HepG2 (cell line): ENCODE measurements around the gene NPR3. TPM values are rescaled to one million over a fixed set of nuclear protein-coding genes. Genes with fewer than 3 reads are reported as not detected.

ENCODE experiments used
- ATAC-seq: fragments of 200-7000 bp; cut with Tn5 transposase; 3 replicates; pipeline ENCODE4 v1.9.1; 2020; ENCODE audit warnings: mild to moderate bottlenecking, moderate library complexity
- BruUV-seq: library from RNA; stranded (reverse); fragments of 400-500 nt; replicated peaks from 2 replicates; lab custom pipeline; 2021; lab: Mats Ljungman, UMichigan
- CTCF ChIA-PET: fragments of 300-600 bp; formaldehyde crosslinking; extraction: SDS; loops from one replicate; lab custom pipeline; 2021; ENCODE audit warnings: low total read pairs, inconsistent platforms, low intra/inter-chr PET ratio; lab: Yijun Ruan, JAX
- POLR2A ChIA-PET: fragments of 350-600 bp; sonication (Branson Sonifier 250); formaldehyde crosslinking; loops from one replicate; lab custom pipeline; 2020; ENCODE audit warnings: antibody characterized with exemption, inconsistent platforms; lab: Yijun Ruan, JAX
- DNase-seq: peaks from one replicate; pipeline ENCODE4 v3.0.0-alpha.2; 2015; ENCODE audit warnings: low spot score
- FAIRE-seq: peaks from 3 replicates; lab custom pipeline; 2011; peaks lifted over from hg19 to GRCh38; lab: Jason Lieb, UNC
- H2AFZ ChIP-seq: one replicate; pipeline ENCODE4 v1.6.1; 2011; ENCODE audit warnings: low read length, inconsistent platforms
- H3K27ac ChIP-seq: fragments of 300-600 bp; 3 replicates; pipeline ENCODE4 v1.8.0; 2011; ENCODE audit warnings: mixed run types, mild to moderate bottlenecking, mixed read lengths, low read length, inconsistent platforms; ENCODE audit not compliant: insufficient read depth; ENCODE audit errors: extremely low read length
- H3K27me3 ChIP-seq, 2 experiments: fragments of 200-600 bp in 1 of 2; 2 replicates in 1 of 2; 3 replicates in 1 of 2; pipeline versions ENCODE4 v1.6.0 to v1.8.0; 2011; ENCODE audit warnings: low read length in 2 of 2, mild to moderate bottlenecking in 2 of 2, moderate library complexity in 2 of 2, inconsistent platforms in 1 of 2; ENCODE audit not compliant: insufficient read depth in 2 of 2, control insufficient read depth in 1 of 2
- H3K36me3 ChIP-seq, 2 experiments: fragments of 200-600 bp in 1 of 2; replicated peaks in 1 of 2; 2 replicates in 1 of 2; 3 replicates in 1 of 2; pipeline versions ENCODE4 v1.5.1 to v1.8.0; 2011; ENCODE audit warnings: low read length in 2 of 2, inconsistent platforms in 1 of 2; ENCODE audit not compliant: insufficient read depth in 2 of 2, control insufficient read depth in 1 of 2
- H3K4me1 ChIP-seq: 2 replicates; pipeline ENCODE4 v1.5.1; 2012; ENCODE audit warnings: low read length, inconsistent platforms; ENCODE audit not compliant: insufficient read depth
- H3K4me2 ChIP-seq: 2 replicates; pipeline ENCODE4 v1.6.0; 2011; ENCODE audit warnings: low read depth, low read length, inconsistent platforms
- H3K4me3 ChIP-seq, 3 experiments: fragments of 200-600 bp in 1 of 3; sonication (generic), shearing (Covaris generic) in 1 of 3; replicated peaks in 1 of 3; 2 replicates each; pipeline ENCODE4 v1.5.1; 2011 to 2016; ENCODE audit warnings: low read length in 3 of 3, inconsistent platforms in 2 of 3, low read depth in 2 of 3, mild to moderate bottlenecking in 2 of 3, control low read depth in 1 of 3, mixed read lengths in 1 of 3; ENCODE audit not compliant: insufficient read depth in 1 of 3
- H3K79me2 ChIP-seq: one replicate; pipeline ENCODE4 v1.6.1; 2011; ENCODE audit warnings: low read length, inconsistent platforms; ENCODE audit not compliant: insufficient read depth
- H3K9ac ChIP-seq: 2 replicates; pipeline ENCODE4 v1.6.0; 2011; ENCODE audit warnings: mild to moderate bottlenecking, low read depth, low read length, inconsistent platforms; ENCODE audit not compliant: insufficient read depth
- H3K9me3 ChIP-seq: 2 replicates; pipeline ENCODE4 v1.5.1; 2012; ENCODE audit warnings: mild to moderate bottlenecking, low read length
- H4K20me1 ChIP-seq: 2 replicates; pipeline ENCODE4 v1.6.0; 2011; ENCODE audit warnings: inconsistent platforms, mild to moderate bottlenecking, low read length, moderate library complexity; ENCODE audit not compliant: insufficient read depth
- ATF7 ChIP-seq, 2 experiments: fragments of 450-650 bp in 1 of 2; sonication (generic) in 1 of 2; formaldehyde crosslinking in 1 of 2; IDR thresholded peaks; 2 replicates each; pipeline versions ENCODE4 v1.4.0 to v1.6.1; 2016 to 2020; ENCODE audit warnings: antibody characterized with exemption in 1 of 2, mild to moderate bottlenecking in 1 of 2, missing genetic modification reagents in 1 of 2
- DMAP1 ChIP-seq: IDR thresholded peaks from 2 replicates; pipeline ENCODE4 v1.6.1; 2016
- HMG20B ChIP-seq: conservative IDR thresholded peaks from 2 replicates; pipeline ENCODE4 v1.6.1; 2016; ENCODE audit warnings: missing genetic modification reagents, missing compliant biosample characterization
- ZFP62 ChIP-seq: sonication (generic); formaldehyde crosslinking; IDR thresholded peaks from 2 replicates; pipeline ENCODE4 v1.4.0; 2020; ENCODE audit warnings: missing genetic modification reagents
- ZNF143 ChIP-seq: sonication (generic); formaldehyde crosslinking; IDR thresholded peaks from 2 replicates; pipeline ENCODE4 v1.4.0; 2020; ENCODE audit warnings: missing genetic modification reagents
- WGBS: methylation state at CpG from one replicate; pipeline ENCODE4 v1.1.6; 2017; ENCODE audit warnings: low lambda C conversion rate; 5-methylcytosine and 5-hydroxymethylcytosine counted together
- in situ Hi-C: cut with HindIII; loops from 2 replicates; pipeline ENCODE4 v1.10.0; 2017; ENCODE audit warnings: low pct_unique_long_range_greater_than_20kb; ENCODE audit not compliant: extremely low pct_ligation_motif_present
- intact Hi-C: fragments of 100-400 bp; cut with micrococcal nuclease; formaldehyde crosslinking; loops from one replicate; pipeline ENCODE4 v1.10.0; 2022; ENCODE audit not compliant: unreplicated experiment
- polyA plus RNA-seq, 8 experiments: library from polyadenylated mRNA; depleted of rRNA in 3 of 8; stranded (reverse) in 7 of 8; unstranded in 1 of 8; fragments of >200 nt; fragmentation: Illumina TruSeq in 4 of 8; extraction: Trizol in 4 of 8; gene quantifications; 2 replicates each; pipeline versions ENCODE4 v1.2.1 to v1.2.3, GENCODE V29; 2011 to 2016; ENCODE audit warnings: low read depth in 4 of 8, missing spikeins in 1 of 8, mixed read lengths in 1 of 8; ENCODE audit not compliant: insufficient read depth in 1 of 8
- total RNA-seq, 5 experiments: library from RNA; depleted of rRNA; stranded (reverse); fragments of >200 nt; fragmentation: Illumina TruSeq; extraction: Trizol; gene quantifications; 2 replicates each; pipeline ENCODE4 v1.2.3, GENCODE V29; 2016; ENCODE audit warnings: low read depth in 1 of 5
- TF ChIP-seq, protein P1 (sequence below): sonication (generic); formaldehyde crosslinking; IDR thresholded peaks from 2 replicates; pipeline ENCODE4 v1.5.1; 2020; ENCODE audit warnings: mild to moderate bottlenecking, missing genetic modification reagents, borderline replicate concordance
- TF ChIP-seq, protein P2 (sequence below): sonication (generic); formaldehyde crosslinking; IDR thresholded peaks from 2 replicates; pipeline ENCODE4 v1.9.0; 2021; ENCODE audit warnings: missing genetic modification reagents, borderline replicate concordance

NPR3 gene
- total and polyA plus RNA-seq, 2 of the 13 experiments (the other 11 are each of a cell fraction or from before 2014, with no cell fraction given), result 0.01 TPM; not detected in 1

DNA sequence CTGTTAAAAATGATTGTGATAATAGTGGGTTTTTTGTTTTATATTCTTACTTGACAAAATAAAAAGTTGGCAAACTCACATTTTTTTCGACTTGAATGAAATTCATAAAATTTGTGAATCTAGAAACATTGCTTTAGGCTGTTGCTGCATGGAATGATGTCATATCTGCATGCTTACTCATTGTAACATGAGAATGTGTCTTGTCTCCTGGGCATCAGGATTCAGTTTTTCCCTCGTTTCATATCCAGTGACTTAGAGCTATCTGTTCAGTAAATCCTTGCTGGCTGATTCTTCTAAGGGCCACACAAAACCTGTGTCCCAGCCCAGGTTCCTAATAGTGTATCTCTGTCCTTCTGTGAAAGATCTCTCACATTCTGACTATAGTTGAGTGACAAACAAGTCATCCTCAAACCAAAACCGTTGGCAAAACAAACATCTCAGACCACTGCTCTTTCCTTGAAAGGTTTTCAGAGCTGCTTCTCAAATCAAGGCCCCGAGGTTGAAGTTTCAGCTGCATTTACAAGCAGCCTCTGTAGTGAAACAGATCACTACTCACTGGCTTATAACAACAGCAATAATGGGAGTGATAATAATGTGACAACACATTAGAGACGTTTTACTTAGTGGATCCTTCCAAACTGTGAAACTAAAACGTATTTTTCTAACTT lies 95.0 kb downstream of the NPR3 start:
- BruUV-seq, result no TSS peak
- DNase-seq (no peak), FAIRE-seq (no peak), ATAC-seq (no peak)
- intact Hi-C loops (no loop called here), in situ Hi-C loops (no loop called here)
- Histone ChIP-seq H3K9me3 (no peaks in the 10 kb centered on the region), H3K4me3 (no peak overlapping the region), H3K9ac (no peak overlapping the region), H2AFZ (no peak overlapping the region), H3K27ac (no peak overlapping the region), H3K4me2 (no peak overlapping the region), H3K36me3 (no peaks in the 10 kb centered on the region), H3K27me3 (no peaks in the 10 kb centered on the region), H3K79me2 (no peaks in the 10 kb centered on the region), H3K4me1 (no peaks in the 10 kb centered on the region), H4K20me1 (no peaks in the 10 kb centered on the region)
- 1% methylated on average over 6 of the region's 6 CpGs for WGBS
- CTCF ChIA-PET, result no interaction called here
- TF ChIP-seq DMAP1 (CRISPR knock-in tag) (no peak), ZFP62 (CRISPR knock-in tag) (no peak), ZNF143 (no peak), ATF7 (IDR thresholded peaks at IDR 0.05) (peak; percentile 42; the same call in 1 of the 2 replicates), ATF7 (CRISPR knock-in tag; IDR thresholded peaks at IDR 0.05) (no peak), HMG20B (CRISPR knock-in tag) (no peak)
- TF ChIP-seq, protein P1, sequence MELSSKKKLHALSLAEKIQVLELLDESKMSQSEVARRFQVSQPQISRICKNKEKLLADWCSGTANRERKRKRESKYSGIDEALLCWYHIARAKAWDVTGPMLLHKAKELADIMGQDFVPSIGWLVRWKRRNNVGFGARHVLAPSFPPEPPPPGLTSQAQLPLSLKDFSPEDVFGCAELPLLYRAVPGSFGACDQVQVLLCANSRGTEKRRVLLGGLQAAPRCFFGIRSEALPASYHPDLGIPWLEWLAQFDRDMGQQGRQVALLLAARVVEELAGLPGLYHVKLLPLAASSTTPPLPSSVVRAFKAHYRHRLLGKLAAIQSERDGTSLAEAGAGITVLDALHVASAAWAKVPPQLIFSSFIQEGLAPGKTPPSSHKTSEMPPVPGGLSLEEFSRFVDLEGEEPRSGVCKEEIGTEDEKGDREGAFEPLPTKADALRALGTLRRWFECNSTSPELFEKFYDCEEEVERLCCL (CRISPR knock-in tag), result no peak
- TF ChIP-seq, protein P2, sequence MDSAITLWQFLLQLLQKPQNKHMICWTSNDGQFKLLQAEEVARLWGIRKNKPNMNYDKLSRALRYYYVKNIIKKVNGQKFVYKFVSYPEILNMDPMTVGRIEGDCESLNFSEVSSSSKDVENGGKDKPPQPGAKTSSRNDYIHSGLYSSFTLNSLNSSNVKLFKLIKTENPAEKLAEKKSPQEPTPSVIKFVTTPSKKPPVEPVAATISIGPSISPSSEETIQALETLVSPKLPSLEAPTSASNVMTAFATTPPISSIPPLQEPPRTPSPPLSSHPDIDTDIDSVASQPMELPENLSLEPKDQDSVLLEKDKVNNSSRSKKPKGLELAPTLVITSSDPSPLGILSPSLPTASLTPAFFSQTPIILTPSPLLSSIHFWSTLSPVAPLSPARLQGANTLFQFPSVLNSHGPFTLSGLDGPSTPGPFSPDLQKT (CRISPR knock-in tag), result no peak
- POLR2A ChIA-PET, result no interaction called here
